Endothelial cell of umbilical vein (primary cell): ENCODE results near the gene ZHX3.

ENCODE experiments used
- CTCF ChIP-seq, 2 donors: IDR thresholded peaks; 1 replicate in 1 of 2; 2 replicates in 1 of 2; pipeline ENCODE4 v1.5.1; 2011; ENCODE audit warnings: low read length in 2 of 2, mild to moderate bottlenecking in 2 of 2, moderate library complexity in 2 of 2, control low read depth in 1 of 2, inconsistent platforms in 1 of 2, low read depth in 1 of 2; ENCODE audit not compliant: insufficient read depth in 1 of 2; ENCODE audit errors: extremely low read depth in 1 of 2
- MYC ChIP-seq: IDR thresholded peaks from one replicate; pipeline ENCODE4 v1.6.1; 2011; ENCODE audit warnings: mild to moderate bottlenecking, low read depth, low read length
- POLR2A ChIP-seq: IDR thresholded peaks from 2 replicates; pipeline ENCODE4 v1.6.1; 2012; ENCODE audit warnings: low read depth, mild to moderate bottlenecking, control low read depth, low read length
- POLR2AphosphoS5 ChIP-seq: IDR thresholded peaks from 2 replicates; pipeline ENCODE4 v1.6.1; 2012; ENCODE audit warnings: low read depth, mild to moderate bottlenecking, control low read depth, low read length, moderate library complexity; ENCODE audit not compliant: insufficient read depth
- TF ChIP-seq, protein P1 (sequence below): IDR thresholded peaks from 2 replicates; pipeline ENCODE4 v1.6.1; 2011; ENCODE audit not compliant: insufficient read depth, insufficient read length

- TF ChIP-seq CTCF (IDR thresholded peaks at IDR 0.05; ENCODE audit: extremely low read depth in 1 of 2, insufficient read depth in 1 of 2, low read depth in 1 of 2, low read length in 2 of 2) (no peak), POLR2A (no peak), MYC (no peak), POLR2AphosphoS5 (no peak)
- TF ChIP-seq, protein P1, sequence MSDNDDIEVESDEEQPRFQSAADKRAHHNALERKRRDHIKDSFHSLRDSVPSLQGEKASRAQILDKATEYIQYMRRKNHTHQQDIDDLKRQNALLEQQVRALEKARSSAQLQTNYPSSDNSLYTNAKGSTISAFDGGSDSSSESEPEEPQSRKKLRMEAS: no peak
Observed at GRCh38 chr20:41158082-41158625, 159.4 kb downstream of the ZHX3 start.
